HG03575 (cell line): ENCODE measurements around the gene SERPINC1.
"Not testable (repeated sequence)": the region's sequence is repeated elsewhere in the genome, so short reads cannot be mapped to it uniquely, and the experiment has no call there.

Source experiments
- ATAC-seq: cut with Tn5 transposase; IDR thresholded peaks from one replicate; pipeline ENCODE4 v1.9.1; 2021; ENCODE audit not compliant: unreplicated experiment, insufficient number of reproducible peaks, low FRiP score; ENCODE audit errors: extremely low read depth

The SERPINC1 gene

GRCh38 chr1:173866413-173867115 is 50.6 kb downstream of the SERPINC1 start:
- ATAC-seq: no peak

GRCh38 chr1:173865468-173866164 is 51.5 kb downstream of the SERPINC1 start:
- ATAC-seq: no peak

- ATAC-seq: no peak
Measured at GRCh38 chr1:173864179-173864867, 52.8 kb downstream of the SERPINC1 start.

GRCh38 chr1:173863224-173864161 is 53.6 kb downstream of the SERPINC1 start:
- ATAC-seq: no peak

- ATAC-seq: no peak
Measured at GRCh38 chr1:173862769-173863223, 54.3 kb downstream of the SERPINC1 start.

GRCh38 chr1:173862146-173862768 is 54.9 kb downstream of the SERPINC1 start:
- not testable (repeated sequence) for ATAC-seq

- no peak for ATAC-seq
Measured at GRCh38 chr1:173861731-173862145, 55.4 kb downstream of the SERPINC1 start.

- ATAC-seq: no peak
Measured at GRCh38 chr1:173860065-173860464, 57.1 kb downstream of the SERPINC1 start.

GRCh38 chr1:173859547-173859946 is 57.6 kb downstream of the SERPINC1 start:
- not testable (repeated sequence) for ATAC-seq

GRCh38 chr1:173857363-173857917 is 59.7 kb downstream of the SERPINC1 start:
- no peak for ATAC-seq

- no peak for ATAC-seq
Measured at GRCh38 chr1:173856903-173857302, 60.2 kb downstream of the SERPINC1 start.

GRCh38 chr1:173856014-173856413 is 61.1 kb downstream of the SERPINC1 start:
- no peak for ATAC-seq
